Neural cell (in vitro differentiated cells): ENCODE results near the gene ARHGAP5.

Experiments used
- CTCF ChIP-seq: fragments of 450-650 bp; IDR thresholded peaks from 2 replicates; pipeline ENCODE4 v1.5.1; 2014; ENCODE audit warnings: antibody characterized with exemption, mild to moderate bottlenecking, moderate library complexity; ENCODE audit not compliant: poor library complexity, severe bottlenecking
- EZH2 ChIP-seq: fragments of 200-600, 300-800 bp; shearing (Covaris generic), sonication (generic); IDR thresholded peaks from 2 replicates; pipeline ENCODE4 v1.6.1; 2014; ENCODE audit warnings: antibody characterized with exemption, low read length, borderline replicate concordance, mild to moderate bottlenecking; ENCODE audit not compliant: insufficient read depth, poor library complexity, severe bottlenecking
- REST ChIP-seq: IDR thresholded peaks from 2 replicates; pipeline ENCODE4 v1.6.1; 2012; ENCODE audit warnings: borderline replicate concordance

GRCh38 chr14:32134448-32135097 is 57.5 kb downstream of the ARHGAP5 start:
- TF ChIP-seq CTCF = no peak
- TF ChIP-seq REST = no peak
- no peak for TF ChIP-seq EZH2
